ENCODE results near the gene EPHA1. TPM values are rescaled to one million over a fixed set of nuclear protein-coding genes. Genes with fewer than 3 reads are reported as not detected.

The EPHA1 gene
- total RNA-seq = not detected
- long read RNA-seq = 0 reads

- no peak for DNase-seq (ENCODE audit: low spot score)
- intact Hi-C loops (cut with DNase I) = no loop called here
These were observed at the start of gene EPHA1 for GRCh38 chr7:143408686-143409561. Gene EPHA1 (minus strand): TSS chr7:143408856. CDS start chr7:143408805, 51 bp downstream.

DNA sequence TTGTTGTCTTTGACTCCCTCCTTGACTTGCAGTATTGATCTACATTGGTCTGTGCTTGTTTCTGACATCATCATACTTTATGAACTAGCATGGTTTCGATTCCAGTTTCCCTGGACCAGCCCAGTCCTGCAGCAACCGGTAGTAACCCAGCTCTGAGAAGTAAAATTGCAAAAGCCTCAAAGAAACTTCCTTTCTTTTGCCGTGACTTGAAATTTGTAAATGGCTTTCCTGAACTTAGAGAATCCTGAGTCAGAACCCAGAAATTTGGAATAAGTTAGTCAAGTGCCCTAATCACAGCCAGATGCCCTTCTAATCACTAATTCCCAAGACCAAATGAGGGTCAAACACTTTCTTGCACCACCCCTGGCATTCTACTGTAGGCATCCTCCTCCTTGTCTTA, 49.6 kb upstream of the EPHA1 start:
- DNase-seq (ENCODE audit: low spot score) = no peak
- intact Hi-C loops (cut with DNase I) = no loop called here

GRCh38 chr7:143456992-143457793, 48.5 kb upstream of the EPHA1 start:
- no peak for DNase-seq (ENCODE audit: low spot score)
- intact Hi-C loops (cut with DNase I) = no loop called here

GRCh38 chr7:143455942-143456341, 47.3 kb upstream of the EPHA1 start:
- no peak for DNase-seq (ENCODE audit: low spot score)
- intact Hi-C loops (cut with DNase I) = no loop called here

GRCh38 chr7:143455491-143455890, 46.8 kb upstream of the EPHA1 start:
- intact Hi-C loops (cut with DNase I) = no loop called here

GRCh38 chr7:143454091-143454680, 45.5 kb upstream of the EPHA1 start:
- DNase-seq (ENCODE audit: low spot score) = no peak
- intact Hi-C loops (cut with DNase I) = no loop called here

More at GRCh38 chr7:143455491-143455890, 46.8 kb upstream of the EPHA1 start:
- no peak for DNase-seq (ENCODE audit: low spot score)

DNA sequence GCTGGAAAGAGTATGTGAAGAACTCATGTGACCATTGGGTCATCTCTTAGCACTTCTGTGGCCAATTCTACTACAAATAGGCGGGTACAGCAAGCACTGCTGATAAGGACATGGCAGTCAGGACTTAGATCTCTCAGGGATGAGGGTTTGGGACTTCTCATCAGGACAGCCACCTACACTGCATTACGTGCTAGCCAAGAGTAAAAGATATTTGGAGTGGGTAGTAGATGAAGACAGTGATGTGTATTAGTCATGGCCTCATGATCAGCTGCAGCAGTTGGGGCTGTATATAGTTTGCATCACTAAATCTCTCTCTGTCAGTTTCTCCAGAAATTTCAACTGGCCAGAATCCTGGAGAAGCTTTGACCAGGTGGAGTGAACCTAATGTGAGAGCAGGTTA, 43.8 kb upstream of the EPHA1 start:
- intact Hi-C loops (cut with DNase I) = no loop called here
- no peak for DNase-seq (ENCODE audit: low spot score)

DNA sequence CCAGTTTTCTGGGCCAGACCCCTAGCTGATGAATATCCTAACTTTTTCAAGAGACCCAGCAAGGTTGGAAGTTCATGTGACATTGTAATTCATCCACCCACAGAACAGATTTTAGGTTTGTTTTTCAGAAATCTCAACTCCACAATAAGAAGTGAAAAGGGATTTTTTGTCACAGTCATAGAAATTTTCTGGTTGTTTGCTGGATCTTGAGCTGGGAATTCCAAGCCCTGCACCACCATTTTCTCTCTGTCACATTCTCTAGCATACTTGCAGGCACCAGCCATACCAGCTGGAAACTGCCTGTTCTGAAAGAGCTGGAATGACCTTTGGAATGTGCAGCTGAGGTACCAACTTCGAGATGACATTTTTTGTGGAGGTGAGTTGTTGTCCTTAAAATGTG, 43.1 kb upstream of the EPHA1 start:
- no peak for DNase-seq (ENCODE audit: low spot score)

DNA sequence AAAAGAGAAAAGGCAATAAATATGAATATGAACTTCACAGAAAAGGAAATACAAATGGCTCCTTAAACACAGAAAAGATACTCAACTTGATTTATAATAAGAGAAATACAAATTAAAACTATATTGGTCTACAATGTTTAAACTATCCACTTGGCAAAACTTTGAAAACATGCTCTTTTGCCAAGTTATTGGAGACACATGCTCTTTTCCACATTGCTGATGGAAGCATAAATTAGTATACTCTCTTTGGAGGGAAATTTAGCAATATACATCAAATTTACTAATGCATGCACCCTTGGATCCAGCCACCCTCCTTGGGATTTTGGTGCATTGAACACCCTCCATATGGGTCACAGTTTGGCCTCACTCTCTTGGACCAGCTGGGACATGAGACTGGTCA, 42.5 kb upstream of the EPHA1 start:
- no peak for DNase-seq (ENCODE audit: low spot score)
- intact Hi-C loops (cut with DNase I) = no loop called here

More for the DNA sequence above, 43.1 kb upstream of the EPHA1 start:
- intact Hi-C loops (cut with DNase I) = no loop called here

DNA sequence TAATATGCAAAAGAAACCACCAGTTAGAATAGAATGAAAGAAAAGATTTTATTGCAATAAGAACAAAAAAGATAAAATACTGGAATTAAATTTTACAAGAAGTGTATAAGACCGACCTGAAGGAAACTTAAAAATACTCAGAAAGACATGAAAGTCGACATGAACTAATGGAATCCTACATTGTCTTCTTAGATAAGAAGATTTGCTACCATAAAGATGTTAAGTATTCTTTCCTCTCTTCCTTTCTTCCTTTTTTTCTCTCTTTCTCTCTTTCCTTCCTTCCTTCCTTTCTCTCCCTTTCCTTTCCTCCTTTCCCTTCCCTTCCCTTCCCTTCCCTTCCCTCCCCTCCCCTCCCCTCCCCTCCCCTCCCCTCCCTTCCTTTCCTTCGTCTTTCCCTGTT, 41.1 kb upstream of the EPHA1 start:
- DNase-seq (ENCODE audit: low spot score) = no peak
- intact Hi-C loops (cut with DNase I) = no loop called here

DNA sequence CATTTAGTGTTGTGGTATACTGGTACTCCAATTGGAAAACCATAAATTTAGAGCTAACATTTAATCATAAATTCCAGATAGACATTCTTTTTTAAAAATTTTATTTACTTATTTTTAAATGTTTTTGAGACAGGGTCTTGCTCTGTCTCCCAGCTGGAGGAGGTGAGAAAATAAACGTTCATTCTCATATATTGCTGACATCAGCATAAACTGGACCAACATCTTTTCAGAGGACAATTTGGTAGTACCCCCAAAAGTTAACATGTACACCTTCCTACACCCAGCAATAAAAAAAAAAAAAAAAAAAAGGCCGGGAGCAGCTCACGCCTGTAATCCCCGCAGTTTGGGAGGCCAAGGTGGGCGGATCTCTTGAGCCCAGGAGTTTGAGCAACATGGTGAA, 39.8 kb upstream of the EPHA1 start:
- intact Hi-C loops (cut with DNase I) = no loop called here
- no peak for DNase-seq (ENCODE audit: low spot score)

- intact Hi-C loops (cut with DNase I) = no loop called here
- DNase-seq (ENCODE audit: low spot score) = no peak
These were observed 38.8 kb upstream of the EPHA1 start for GRCh38 chr7:143447466-143447865.

DNA sequence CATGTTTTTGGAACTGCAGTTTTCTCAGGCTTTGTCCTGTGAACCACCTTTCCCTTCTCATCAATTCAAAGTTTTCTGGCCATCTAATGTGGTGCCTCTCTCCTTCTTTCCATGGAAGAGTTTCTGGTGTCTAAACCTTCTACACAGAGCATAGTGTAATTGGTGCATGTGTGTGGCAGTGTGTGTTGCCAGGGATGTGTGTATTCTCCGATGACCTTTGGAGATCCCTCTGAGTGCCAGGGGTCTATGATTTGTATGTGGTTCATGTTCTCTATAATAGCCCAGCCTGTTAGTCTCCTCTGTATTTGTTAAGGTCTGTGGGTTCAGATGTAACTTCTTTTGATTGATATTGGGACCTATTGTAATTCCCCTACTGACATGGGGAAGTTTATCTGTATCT, 36.1 kb upstream of the EPHA1 start:
- intact Hi-C loops (cut with DNase I) = no loop called here

GRCh38 chr7:143444063-143444782, 35.6 kb upstream of the EPHA1 start:
- intact Hi-C loops (cut with DNase I) = no loop called here
- no peak for DNase-seq (ENCODE audit: low spot score)

More for the DNA sequence above, 36.1 kb upstream of the EPHA1 start:
- no peak for DNase-seq (ENCODE audit: low spot score)

DNA sequence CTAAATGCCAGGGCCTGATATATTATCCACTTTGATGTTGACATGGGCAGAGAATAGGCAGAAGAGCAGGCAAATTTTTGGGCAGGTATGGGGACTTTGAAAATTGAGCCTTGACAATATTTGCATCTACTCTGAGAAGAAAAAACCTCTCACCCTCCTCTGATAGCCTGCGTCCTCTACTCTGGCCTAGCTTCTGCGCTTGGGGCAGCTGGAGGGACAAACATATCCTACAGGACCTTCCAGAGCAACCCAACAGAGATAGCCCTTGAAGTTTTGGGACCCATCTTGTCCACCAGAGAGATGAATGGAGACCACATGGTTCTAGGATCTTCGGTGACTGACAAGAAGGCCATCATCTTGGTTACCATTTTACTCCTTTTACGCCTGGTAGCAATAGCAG, 34.5 kb upstream of the EPHA1 start, which contains the start of gene TAS2R60:
Gene TAS2R60 (plus strand): TSS at position 301 of the 400 bp plus-strand sequence. CDS start 0 bp downstream, at position 301.
- intact Hi-C loops (cut with DNase I) = no loop called here
- DNase-seq (ENCODE audit: low spot score) = no peak

GRCh38 chr7:143439866-143440265, 31.2 kb upstream of the EPHA1 start:
- intact Hi-C loops (cut with DNase I) = no loop called here
- no peak for DNase-seq (ENCODE audit: low spot score)

- intact Hi-C loops (cut with DNase I) = no loop called here
- DNase-seq (ENCODE audit: low spot score) = no peak
These were observed 28.9 kb upstream of the EPHA1 start for GRCh38 chr7:143437578-143437977.

DNA sequence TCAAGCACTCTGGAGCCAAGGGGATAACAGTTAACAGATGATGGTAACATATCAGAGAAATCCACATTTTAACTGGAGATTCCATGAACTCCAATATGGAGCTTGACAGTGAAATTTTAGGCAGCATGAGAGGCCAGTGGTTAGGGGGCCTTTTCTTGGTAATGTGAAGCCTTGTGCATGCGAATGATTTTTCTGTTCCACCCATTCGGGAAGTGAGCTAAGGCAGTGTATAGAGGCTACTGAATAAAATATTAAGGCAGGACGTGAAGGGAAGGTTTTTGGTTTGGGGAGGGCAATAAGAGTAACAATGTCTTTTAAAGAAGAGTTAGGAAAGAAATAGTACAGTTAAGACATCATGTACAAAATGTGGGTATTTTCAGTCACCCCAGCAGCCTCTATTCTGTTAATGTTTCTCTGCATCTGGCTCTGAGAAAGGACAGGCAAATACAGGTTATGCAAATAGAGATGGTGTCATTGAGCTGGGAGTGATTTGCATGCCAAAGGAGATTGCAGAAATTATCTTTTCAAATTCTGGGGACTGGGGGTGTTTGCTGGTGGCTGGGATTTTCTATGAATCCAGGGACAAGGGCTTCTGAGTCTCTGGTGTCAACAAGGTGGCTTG, 27.8 kb upstream of the EPHA1 start:
- intact Hi-C loops (cut with DNase I) = no loop called here
- no peak for DNase-seq (ENCODE audit: low spot score)

DNA sequence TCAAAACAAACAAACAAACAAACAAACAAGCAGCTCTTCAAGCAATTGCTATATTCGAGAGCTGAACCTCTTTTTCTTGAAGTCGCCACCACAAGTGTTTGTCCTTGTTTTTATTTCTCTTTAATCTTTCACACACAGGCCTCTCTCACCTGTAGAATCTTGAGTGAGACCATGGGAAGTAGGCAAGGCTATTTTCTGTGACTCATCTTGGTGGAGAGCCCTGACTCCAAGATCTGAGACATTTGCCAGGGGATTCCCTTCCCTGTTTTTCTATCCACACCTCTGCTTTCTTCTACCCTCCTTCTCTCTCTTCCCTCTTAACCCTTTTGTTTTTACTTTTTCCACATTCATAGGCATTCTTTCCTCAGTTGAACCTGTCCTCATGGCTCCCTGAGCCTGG, 26.6 kb upstream of the EPHA1 start:
- DNase-seq (ENCODE audit: low spot score) = no peak
- intact Hi-C loops (cut with DNase I) = no loop called here
